Measurements from ENCODE around the gene ZNF415.

Gene ZNF415

DNA sequence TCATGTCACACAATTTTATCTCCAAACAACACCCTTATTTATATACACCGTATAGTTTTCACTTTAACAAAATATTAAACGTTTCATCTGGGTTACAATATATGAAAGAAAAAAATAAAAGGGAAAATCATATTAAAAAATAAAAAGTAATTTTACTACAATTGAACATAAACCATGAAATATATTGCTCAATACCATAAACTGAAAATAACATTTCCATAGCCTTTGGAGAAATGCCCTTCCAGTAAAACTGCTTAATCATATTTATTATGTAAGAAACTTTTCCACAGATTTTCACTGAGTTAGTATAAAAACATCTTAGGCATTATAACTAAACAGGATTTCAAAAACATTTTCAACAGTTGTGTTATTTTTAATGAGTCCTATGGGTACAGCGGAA, 27.6 kb upstream of the ZNF415 start:
- TF ChIP-seq EZH2phosphoT487 (IDR thresholded peaks at IDR 0.05; ENCODE audit: borderline replicate concordance): no peak
- TF ChIP-seq, protein P1, sequence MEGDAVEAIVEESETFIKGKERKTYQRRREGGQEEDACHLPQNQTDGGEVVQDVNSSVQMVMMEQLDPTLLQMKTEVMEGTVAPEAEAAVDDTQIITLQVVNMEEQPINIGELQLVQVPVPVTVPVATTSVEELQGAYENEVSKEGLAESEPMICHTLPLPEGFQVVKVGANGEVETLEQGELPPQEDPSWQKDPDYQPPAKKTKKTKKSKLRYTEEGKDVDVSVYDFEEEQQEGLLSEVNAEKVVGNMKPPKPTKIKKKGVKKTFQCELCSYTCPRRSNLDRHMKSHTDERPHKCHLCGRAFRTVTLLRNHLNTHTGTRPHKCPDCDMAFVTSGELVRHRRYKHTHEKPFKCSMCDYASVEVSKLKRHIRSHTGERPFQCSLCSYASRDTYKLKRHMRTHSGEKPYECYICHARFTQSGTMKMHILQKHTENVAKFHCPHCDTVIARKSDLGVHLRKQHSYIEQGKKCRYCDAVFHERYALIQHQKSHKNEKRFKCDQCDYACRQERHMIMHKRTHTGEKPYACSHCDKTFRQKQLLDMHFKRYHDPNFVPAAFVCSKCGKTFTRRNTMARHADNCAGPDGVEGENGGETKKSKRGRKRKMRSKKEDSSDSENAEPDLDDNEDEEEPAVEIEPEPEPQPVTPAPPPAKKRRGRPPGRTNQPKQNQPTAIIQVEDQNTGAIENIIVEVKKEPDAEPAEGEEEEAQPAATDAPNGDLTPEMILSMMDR (conservative IDR thresholded peaks at IDR 0.05; ENCODE audit: low read length): no peak
- peaks cover 11% of the 10 kb centered on the region for H4K20me1 ChIP-seq (ENCODE audit: insufficient read depth, low read length, poor library complexity, severe bottlenecking)
- H3K27me3 ChIP-seq (ENCODE audit: insufficient read depth, low read length, poor library complexity, severe bottlenecking): no peaks in the 10 kb centered on the region
- no peaks in the 10 kb centered on the region for H3K9me2 ChIP-seq (replicated peaks; ENCODE audit: low read depth, low read length)
- no peak overlapping the region for H3K9ac ChIP-seq (ENCODE audit: low read depth, low read length, poor library complexity, severe bottlenecking)
- H3K4me2 ChIP-seq (ENCODE audit: low read depth, low read length, poor library complexity, severe bottlenecking): no peak overlapping the region
- H3K4me3 ChIP-seq (ENCODE audit: low read length, poor library complexity, severe bottlenecking): no peak overlapping the region
- H2AFZ ChIP-seq (ENCODE audit: low read length): no peak overlapping the region
- no peaks in the 10 kb centered on the region for H3F3A ChIP-seq (ENCODE audit: low read depth)
- H3K79me2 ChIP-seq (ENCODE audit: insufficient read depth, low read length): peaks cover 22% of the 10 kb centered on the region
- peaks cover 23% of the 10 kb centered on the region for H3K4me1 ChIP-seq (ENCODE audit: insufficient read depth, low read length, poor library complexity, severe bottlenecking)
- 0 out of 2 replicates have a peak, but pooled peaks cover 1% of the 10 kb centered on the region for H3K36me3 ChIP-seq (ENCODE audit: insufficient read depth, low read length)
- peaks cover 12% of the 10 kb centered on the region; the same call in 1 of the 2 replicates for H3K9me3 ChIP-seq (ENCODE audit: insufficient read depth, low read depth, low read length)

DNA sequence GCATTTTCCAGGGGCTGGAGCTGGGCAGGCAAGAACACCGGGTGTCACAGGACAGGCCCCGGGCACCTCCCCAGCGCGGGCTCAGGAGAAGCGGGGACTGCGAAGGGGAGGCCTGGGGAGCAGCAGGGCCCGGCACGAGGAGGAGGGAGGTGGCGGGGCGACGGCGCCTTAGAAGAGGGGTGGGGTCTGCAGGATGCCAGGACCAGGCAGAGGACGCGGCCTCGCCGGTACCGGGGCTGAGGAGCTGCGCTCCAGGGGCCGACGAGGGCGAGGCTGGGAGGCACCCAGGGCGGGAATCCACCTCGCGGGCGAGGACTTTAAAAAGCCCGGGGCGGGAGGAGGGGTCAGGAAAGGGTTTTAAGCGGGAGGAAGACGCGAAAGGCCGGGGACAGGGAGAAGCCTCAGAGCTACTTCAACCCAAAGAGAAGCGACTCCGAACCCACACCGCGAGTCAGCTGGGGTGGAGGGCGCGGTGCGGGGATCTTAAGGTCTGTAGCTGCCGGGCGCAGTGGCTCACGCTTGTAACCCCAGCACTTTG, 25.5 kb upstream of the ZNF415 start:
- Histone ChIP-seq H3K4me3 (ENCODE audit: low read length, poor library complexity, severe bottlenecking) (peak overlapping the region; percentile 79), H3K9me3 (ENCODE audit: insufficient read depth, low read depth, low read length) (no peaks in the 10 kb centered on the region; the same call in 1 of the 2 replicates)

DNA sequence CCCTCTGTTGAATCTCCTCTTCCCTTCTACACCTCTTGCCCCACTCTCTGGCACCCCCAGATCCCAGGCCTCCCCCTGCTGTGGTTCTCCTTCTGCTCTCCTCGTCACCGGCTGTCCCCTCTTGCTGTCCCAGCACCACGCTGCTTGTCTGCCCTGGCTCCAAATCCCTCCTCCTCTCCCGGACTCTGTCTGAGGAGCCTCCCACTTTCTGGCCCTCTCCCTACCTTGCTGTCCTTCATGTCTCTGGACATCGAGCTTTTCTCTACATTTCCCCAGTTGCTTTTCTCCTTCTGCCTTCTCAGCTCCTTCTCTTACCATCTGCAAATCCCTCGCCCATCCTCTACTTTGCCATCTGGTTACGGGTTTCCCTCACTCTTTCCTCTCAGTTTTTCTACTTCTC, 24.9 kb upstream of the ZNF415 start:
- H3F3A ChIP-seq (ENCODE audit: low read depth): no peaks in the 10 kb centered on the region
- peaks cover 22% of the 10 kb centered on the region for H3K79me2 ChIP-seq (ENCODE audit: insufficient read depth, low read length)
- no peaks in the 10 kb centered on the region for H3K9me2 ChIP-seq (replicated peaks; ENCODE audit: low read depth, low read length)
- peak overlapping the region; percentile 84 for H3K4me2 ChIP-seq (ENCODE audit: low read depth, low read length, poor library complexity, severe bottlenecking)
- no peaks in the 10 kb centered on the region for H3K9me3 ChIP-seq (ENCODE audit: insufficient read depth, low read depth, low read length)
- H4K20me1 ChIP-seq (ENCODE audit: insufficient read depth, low read length, poor library complexity, severe bottlenecking): peaks cover 16% of the 10 kb centered on the region
- H3K27me3 ChIP-seq (ENCODE audit: insufficient read depth, low read length, poor library complexity, severe bottlenecking): no peaks in the 10 kb centered on the region
- H3K9ac ChIP-seq (ENCODE audit: low read depth, low read length, poor library complexity, severe bottlenecking): peak overlapping the region; percentile 83
- TF ChIP-seq, protein P1 (conservative IDR thresholded peaks at IDR 0.05; ENCODE audit: low read length): no peak
- H3K4me1 ChIP-seq (ENCODE audit: insufficient read depth, low read length, poor library complexity, severe bottlenecking): peaks cover 23% of the 10 kb centered on the region
- no peaks in the 10 kb centered on the region for H3K36me3 ChIP-seq (ENCODE audit: insufficient read depth, low read length)
- H3K4me3 ChIP-seq (ENCODE audit: low read length, poor library complexity, severe bottlenecking): peak overlapping the region; percentile 79
- H2AFZ ChIP-seq (ENCODE audit: low read length): no peak overlapping the region

More for the DNA sequence above, 25.5 kb upstream of the ZNF415 start:
- Histone ChIP-seq H3K9ac (ENCODE audit: low read depth, low read length, poor library complexity, severe bottlenecking) (peak overlapping the region; percentile 83), H2AFZ (ENCODE audit: low read length) (peak overlapping the region; percentile 100), H3K9me2 (replicated peaks; ENCODE audit: low read depth, low read length) (no peaks in the 10 kb centered on the region), H3K4me2 (ENCODE audit: low read depth, low read length, poor library complexity, severe bottlenecking) (peak overlapping the region; percentile 84), H3K79me2 (ENCODE audit: insufficient read depth, low read length) (peaks cover 22% of the 10 kb centered on the region), H3K27me3 (ENCODE audit: insufficient read depth, low read length, poor library complexity, severe bottlenecking) (no peaks in the 10 kb centered on the region), H3K36me3 (ENCODE audit: insufficient read depth, low read length) (no peaks in the 10 kb centered on the region), H3K4me1 (ENCODE audit: insufficient read depth, low read length, poor library complexity, severe bottlenecking) (peaks cover 23% of the 10 kb centered on the region), H4K20me1 (ENCODE audit: insufficient read depth, low read length, poor library complexity, severe bottlenecking) (peaks cover 16% of the 10 kb centered on the region), H3F3A (ENCODE audit: low read depth) (no peaks in the 10 kb centered on the region)
- TF ChIP-seq, protein P1 (conservative IDR thresholded peaks at IDR 0.05; ENCODE audit: low read length): no peak
- no peak for TF ChIP-seq EZH2phosphoT487 (IDR thresholded peaks at IDR 0.05; ENCODE audit: borderline replicate concordance)
